Measurements from ENCODE around the gene DGKD.

GRCh38 chr2:233447506-233448219 lies 93.4 kb downstream of the DGKD start:
- TF ChIP-seq YY1 (IDR thresholded peaks at IDR 0.05; ENCODE audit: extremely low read depth, insufficient replicate concordance, low read depth, low read length) (no peak), CTCF (IDR thresholded peaks at IDR 0.05 in 2 of 3, conservative IDR thresholded peaks at IDR 0.05 in 1 of 3; ENCODE audit: borderline replicate concordance in 1 of 3, insufficient read depth in 1 of 3, low read depth in 2 of 3, low read length in 2 of 3) (no peak), POLR2A (IDR thresholded peaks at IDR 0.05; ENCODE audit: borderline replicate concordance, extremely low read depth, insufficient read depth, insufficient read length) (no peak), EZH2 (IDR thresholded peaks at IDR 0.05) (no peak), CBX3 (IDR thresholded peaks at IDR 0.05; ENCODE audit: low read depth) (no peak), TCF7L2 (IDR thresholded peaks at IDR 0.05; ENCODE audit: borderline replicate concordance, extremely low read depth, insufficient read depth, insufficient read length) (no peak)
- TF ChIP-seq, protein P1, sequence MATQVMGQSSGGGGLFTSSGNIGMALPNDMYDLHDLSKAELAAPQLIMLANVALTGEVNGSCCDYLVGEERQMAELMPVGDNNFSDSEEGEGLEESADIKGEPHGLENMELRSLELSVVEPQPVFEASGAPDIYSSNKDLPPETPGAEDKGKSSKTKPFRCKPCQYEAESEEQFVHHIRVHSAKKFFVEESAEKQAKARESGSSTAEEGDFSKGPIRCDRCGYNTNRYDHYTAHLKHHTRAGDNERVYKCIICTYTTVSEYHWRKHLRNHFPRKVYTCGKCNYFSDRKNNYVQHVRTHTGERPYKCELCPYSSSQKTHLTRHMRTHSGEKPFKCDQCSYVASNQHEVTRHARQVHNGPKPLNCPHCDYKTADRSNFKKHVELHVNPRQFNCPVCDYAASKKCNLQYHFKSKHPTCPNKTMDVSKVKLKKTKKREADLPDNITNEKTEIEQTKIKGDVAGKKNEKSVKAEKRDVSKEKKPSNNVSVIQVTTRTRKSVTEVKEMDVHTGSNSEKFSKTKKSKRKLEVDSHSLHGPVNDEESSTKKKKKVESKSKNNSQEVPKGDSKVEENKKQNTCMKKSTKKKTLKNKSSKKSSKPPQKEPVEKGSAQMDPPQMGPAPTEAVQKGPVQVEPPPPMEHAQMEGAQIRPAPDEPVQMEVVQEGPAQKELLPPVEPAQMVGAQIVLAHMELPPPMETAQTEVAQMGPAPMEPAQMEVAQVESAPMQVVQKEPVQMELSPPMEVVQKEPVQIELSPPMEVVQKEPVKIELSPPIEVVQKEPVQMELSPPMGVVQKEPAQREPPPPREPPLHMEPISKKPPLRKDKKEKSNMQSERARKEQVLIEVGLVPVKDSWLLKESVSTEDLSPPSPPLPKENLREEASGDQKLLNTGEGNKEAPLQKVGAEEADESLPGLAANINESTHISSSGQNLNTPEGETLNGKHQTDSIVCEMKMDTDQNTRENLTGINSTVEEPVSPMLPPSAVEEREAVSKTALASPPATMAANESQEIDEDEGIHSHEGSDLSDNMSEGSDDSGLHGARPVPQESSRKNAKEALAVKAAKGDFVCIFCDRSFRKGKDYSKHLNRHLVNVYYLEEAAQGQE (IDR thresholded peaks at IDR 0.05; ENCODE audit: low read depth) = no peak
